Esophagus muscularis mucosa (tissue), 4 donors: ENCODE results near the gene ZNF3.

Source experiments
- EP300 ChIP-seq: sonication (generic); formaldehyde crosslinking; IDR thresholded peaks from one replicate; pipeline ENCODE4 v1.6.1; 2017; ENCODE audit warnings: antibody characterized with exemption
- POLR2A ChIP-seq: fragments of 450-650 bp; IDR thresholded peaks from one replicate; pipeline ENCODE4 v1.6.1; 2017; ENCODE audit warnings: antibody characterized with exemption, moderate library complexity, mild to moderate bottlenecking, low read depth
- POLR2AphosphoS5 ChIP-seq, 2 donors: sonication (generic); formaldehyde crosslinking; IDR thresholded peaks; one replicate each; pipeline ENCODE4 v1.6.1; 2017; ENCODE audit warnings: antibody characterized with exemption in 2 of 2
- TF ChIP-seq, protein P1 (sequence below), 3 experiments: fragments of 200-600 bp in 2 of 3; fragments of 450-650 bp in 1 of 3; sonication (generic) in 2 of 3; IDR thresholded peaks; one replicate each; pipeline ENCODE4 v1.5.1; 2017 to 2019; ENCODE audit warnings: antibody characterized with exemption in 3 of 3, mild to moderate bottlenecking in 2 of 3, moderate library complexity in 1 of 3

DNA sequence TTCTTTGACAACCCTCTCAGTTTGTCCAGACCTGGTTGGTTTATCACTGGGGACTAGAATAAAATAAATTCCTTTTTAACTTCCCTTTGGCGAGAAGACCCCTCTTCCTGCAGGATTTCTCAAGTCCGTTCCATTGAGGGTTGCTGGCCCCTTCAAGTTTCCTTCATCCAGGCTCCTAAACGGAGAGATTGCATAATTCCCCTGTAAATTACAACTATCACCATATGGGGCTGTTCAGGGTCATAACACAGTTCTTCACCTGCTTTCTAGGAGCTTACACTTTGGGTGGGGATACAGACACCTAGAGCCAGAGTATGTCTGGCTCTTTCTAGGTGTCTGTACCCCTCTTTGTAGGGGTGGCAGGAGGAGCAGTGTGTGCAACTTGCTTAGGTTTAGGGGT is 4.0 kb upstream of the ZNF3 start:
- TF ChIP-seq, protein P1, sequence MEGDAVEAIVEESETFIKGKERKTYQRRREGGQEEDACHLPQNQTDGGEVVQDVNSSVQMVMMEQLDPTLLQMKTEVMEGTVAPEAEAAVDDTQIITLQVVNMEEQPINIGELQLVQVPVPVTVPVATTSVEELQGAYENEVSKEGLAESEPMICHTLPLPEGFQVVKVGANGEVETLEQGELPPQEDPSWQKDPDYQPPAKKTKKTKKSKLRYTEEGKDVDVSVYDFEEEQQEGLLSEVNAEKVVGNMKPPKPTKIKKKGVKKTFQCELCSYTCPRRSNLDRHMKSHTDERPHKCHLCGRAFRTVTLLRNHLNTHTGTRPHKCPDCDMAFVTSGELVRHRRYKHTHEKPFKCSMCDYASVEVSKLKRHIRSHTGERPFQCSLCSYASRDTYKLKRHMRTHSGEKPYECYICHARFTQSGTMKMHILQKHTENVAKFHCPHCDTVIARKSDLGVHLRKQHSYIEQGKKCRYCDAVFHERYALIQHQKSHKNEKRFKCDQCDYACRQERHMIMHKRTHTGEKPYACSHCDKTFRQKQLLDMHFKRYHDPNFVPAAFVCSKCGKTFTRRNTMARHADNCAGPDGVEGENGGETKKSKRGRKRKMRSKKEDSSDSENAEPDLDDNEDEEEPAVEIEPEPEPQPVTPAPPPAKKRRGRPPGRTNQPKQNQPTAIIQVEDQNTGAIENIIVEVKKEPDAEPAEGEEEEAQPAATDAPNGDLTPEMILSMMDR (IDR thresholded peaks at IDR 0.05): no peak
- TF ChIP-seq EP300 (no peak), POLR2AphosphoS5 (IDR thresholded peaks at IDR 0.05) (no peak), POLR2A (no peak)
